IMR-90 (cell line): ENCODE data around the gene KRTAP12-1. TPM values are rescaled to one million over a fixed set of nuclear protein-coding genes. Genes with fewer than 3 reads are reported as not detected.

Experiments used
- ATAC-seq: fragments of 200-7000 bp; cut with Tn5 transposase; 2 replicates; pipeline ENCODE4 v1.9.1; 2020; ENCODE audit warnings: low read depth, mild to moderate bottlenecking, moderate library complexity
- BruUV-seq: library from RNA; stranded (reverse); fragments of 400-500 nt; replicated peaks from 2 replicates; lab custom pipeline; 2021; lab: Mats Ljungman, UMichigan
- CTCF ChIA-PET: fragments of 300-600 bp; formaldehyde crosslinking; extraction: SDS; loops from one replicate; lab custom pipeline; 2021; ENCODE audit warnings: antibody characterized with exemption; lab: Yijun Ruan, JAX
- POLR2A ChIA-PET: fragments of 300-600 bp; sonication (Branson Sonifier 250); formaldehyde crosslinking; loops from one replicate; lab custom pipeline; 2022; ENCODE audit warnings: antibody characterized with exemption; ENCODE audit not compliant: unreplicated experiment; lab: Charles Lee
- DNase-seq: peaks from one replicate; pipeline ENCODE4 v3.0.0; 2013
- H2AFZ ChIP-seq: replicated peaks from 2 replicates; pipeline ENCODE3; 2013; ENCODE audit warnings: low read length, mild to moderate bottlenecking; ENCODE audit not compliant: poor library complexity
- H2AK5ac ChIP-seq: 2 replicates; pipeline ENCODE4 v1.6.1; 2013; ENCODE audit warnings: low read depth, low read length, inconsistent platforms
- H2AK9ac ChIP-seq: replicated peaks from 2 replicates; pipeline ENCODE3; 2013; ENCODE audit warnings: mild to moderate bottlenecking, low read depth, low read length, moderate library complexity; ENCODE audit not compliant: poor library complexity
- H2BK120ac ChIP-seq: 2 replicates; pipeline ENCODE4 v1.6.1; 2013; ENCODE audit warnings: low read depth, low read length, inconsistent platforms
- H2BK15ac ChIP-seq: 3 replicates; pipeline ENCODE4 v1.6.1; 2013; ENCODE audit warnings: low read depth, low read length, inconsistent platforms
- H2BK20ac ChIP-seq: 2 replicates; pipeline ENCODE4 v1.6.1; 2013; ENCODE audit warnings: low read depth, mild to moderate bottlenecking, inconsistent platforms, low read length, moderate library complexity
- H2BK5ac ChIP-seq: 2 replicates; pipeline ENCODE4 v1.6.1; 2013; ENCODE audit warnings: mild to moderate bottlenecking, low read depth, low read length, inconsistent platforms; ENCODE audit not compliant: poor library complexity, severe bottlenecking
- H3K14ac ChIP-seq: replicated peaks from 2 replicates; pipeline ENCODE4 v1.6.1; 2013; ENCODE audit warnings: low read depth, low read length, inconsistent platforms
- H3K18ac ChIP-seq: 2 replicates; pipeline ENCODE4 v1.6.1; 2013; ENCODE audit warnings: low read depth, low read length, control low read depth
- H3K23ac ChIP-seq: 2 replicates; pipeline ENCODE4 v1.6.1; 2013; ENCODE audit warnings: low read depth, low read length, inconsistent platforms
- H3K27ac ChIP-seq: 2 replicates; pipeline ENCODE4 v1.5.1; 2013; ENCODE audit warnings: mild to moderate bottlenecking, control low read depth, low read length; ENCODE audit not compliant: insufficient read depth
- H3K27me3 ChIP-seq: 2 replicates; pipeline ENCODE4 v1.6.1; 2013; ENCODE audit warnings: low read length; ENCODE audit not compliant: control insufficient read depth, insufficient read depth
- H3K36me3 ChIP-seq: 2 replicates; pipeline ENCODE4 v1.6.1; 2013; ENCODE audit warnings: low read length, mixed read lengths; ENCODE audit not compliant: control insufficient read depth, insufficient read depth
- H3K4ac ChIP-seq: 2 replicates; pipeline ENCODE4 v1.6.1; 2013; ENCODE audit warnings: low read depth, low read length, inconsistent platforms
- H3K4me1 ChIP-seq: 2 replicates; pipeline ENCODE4 v1.6.1; 2013; ENCODE audit warnings: low read length, mixed read lengths; ENCODE audit not compliant: control insufficient read depth, insufficient read depth
- H3K4me2 ChIP-seq: 2 replicates; pipeline ENCODE4 v1.6.1; 2013; ENCODE audit warnings: low read depth, mild to moderate bottlenecking, control low read depth, low read length, moderate library complexity
- H3K4me3 ChIP-seq: 2 replicates; pipeline ENCODE4 v1.5.1; 2013; ENCODE audit warnings: low read depth, mild to moderate bottlenecking, control low read depth, low read length, moderate library complexity; ENCODE audit not compliant: insufficient read depth
- H3K56ac ChIP-seq: 2 replicates; pipeline ENCODE4 v1.6.1; 2013; ENCODE audit warnings: low read length, inconsistent platforms; ENCODE audit not compliant: insufficient read depth; ENCODE audit errors: extremely low read depth
- H3K79me1 ChIP-seq, 2 experiments: 2 replicates each; pipeline ENCODE4 v1.6.1; 2013; ENCODE audit warnings: low read length in 2 of 2, inconsistent platforms in 1 of 2, low read depth in 1 of 2
- H3K9ac ChIP-seq: 2 replicates; pipeline ENCODE4 v1.6.1; 2013; ENCODE audit warnings: low read depth, low read length, control low read depth
- H3K9me1 ChIP-seq: 2 replicates; pipeline ENCODE4 v1.6.1; 2013; ENCODE audit warnings: low read length, inconsistent platforms; ENCODE audit not compliant: insufficient read depth
- H3K9me3 ChIP-seq: 2 replicates; pipeline ENCODE4 v1.6.1; 2013; ENCODE audit warnings: low read length; ENCODE audit not compliant: control insufficient read depth, insufficient read depth
- H4K20me1 ChIP-seq: 2 replicates; pipeline ENCODE4 v1.6.1; 2013; ENCODE audit warnings: low read length, inconsistent platforms; ENCODE audit not compliant: insufficient read depth
- H4K5ac ChIP-seq: 2 replicates; pipeline ENCODE4 v1.6.1; 2013; ENCODE audit warnings: mild to moderate bottlenecking, low read depth, low read length, control low read depth
- H4K8ac ChIP-seq, 2 experiments: 2 replicates each; pipeline ENCODE4 v1.6.1; 2013; ENCODE audit warnings: low read depth in 2 of 2, low read length in 2 of 2, control low read depth in 1 of 2, inconsistent platforms in 1 of 2
- H4K91ac ChIP-seq: 2 replicates; pipeline ENCODE4 v1.6.1; 2013; ENCODE audit warnings: low read depth, low read length, inconsistent platforms; ENCODE audit not compliant: insufficient read depth
- BHLHE40 ChIP-seq: fragments of 150-350 bp; IDR thresholded peaks from 2 replicates; pipeline ENCODE4 v1.6.1; 2016; ENCODE audit warnings: mild to moderate bottlenecking, low read depth, low read length
- CEBPB ChIP-seq: IDR thresholded peaks from 2 replicates; pipeline ENCODE4 v1.6.1; 2012; ENCODE audit warnings: low read depth, low read length, improper control_type of control experiment
- CHD1 ChIP-seq: IDR thresholded peaks from 2 replicates; pipeline ENCODE4 v1.6.1; 2012; ENCODE audit warnings: low read depth, low read length, improper control_type of control experiment
- FOS ChIP-seq: fragments of 150-350 bp; IDR thresholded peaks from 2 replicates; pipeline ENCODE4 v1.6.1; 2016; ENCODE audit warnings: low read depth, low read length
- MAFK ChIP-seq: IDR thresholded peaks from 2 replicates; pipeline ENCODE4 v1.6.1; 2012; ENCODE audit warnings: low read depth, low read length, improper control_type of control experiment
- MXI1 ChIP-seq: IDR thresholded peaks from 2 replicates; pipeline ENCODE4 v1.6.1; 2012; ENCODE audit warnings: low read depth, mild to moderate bottlenecking, low read length, moderate library complexity, borderline replicate concordance
- NFE2L2 ChIP-seq: fragments of 150-350 bp; IDR thresholded peaks from 2 replicates; pipeline ENCODE4 v1.6.1; 2016; ENCODE audit warnings: low read depth, mild to moderate bottlenecking, low read length
- RAD21 ChIP-seq: IDR thresholded peaks from 2 replicates; pipeline ENCODE4 v1.6.1; 2012; ENCODE audit warnings: low read length, improper control_type of control experiment
- RFX5 ChIP-seq: IDR thresholded peaks from 2 replicates; pipeline ENCODE4 v1.8.0; 2012; ENCODE audit warnings: low read depth, mild to moderate bottlenecking, low read length, moderate library complexity
- SMC3 ChIP-seq: fragments of 150-350 bp; IDR thresholded peaks from 2 replicates; pipeline ENCODE4 v1.6.1; 2016; ENCODE audit warnings: low read depth, mild to moderate bottlenecking, antibody characterized with exemption, low read length, moderate library complexity
- WGBS, 2 experiments: methylation state at CpG; one replicate each; pipeline versions ENCODE4 v1.1.5 to v1.1.7; 2013; ENCODE audit warnings: missing lambda C conversion rate in 2 of 2; ENCODE audit not compliant: insufficient read length in 1 of 2; ENCODE audit errors: extremely low coverage in 2 of 2; 5-methylcytosine and 5-hydroxymethylcytosine counted together
- dilution Hi-C: fragments of 300-500 bp; cut with HindIII; formaldehyde crosslinking; loops from one replicate; pipeline ENCODE4 v1.14.3; 2018; ENCODE audit warnings: low sequenced_read_pairs; ENCODE audit not compliant: unreplicated experiment
- in situ Hi-C: fragments of 300-500 bp; cut with MboI; formaldehyde crosslinking; loops from 3 replicates; pipeline ENCODE4 v1.14.3; 2019; ENCODE audit warnings: low sequenced_read_pairs, inconsistent platforms, mixed read lengths
- intact Hi-C: fragments of 100-400 bp; cut with micrococcal nuclease; formaldehyde crosslinking; loops from 2 replicates; pipeline ENCODE4 v1.10.0; 2022
- polyA plus RNA-seq, 3 experiments: library from polyadenylated mRNA; depleted of rRNA; stranded (reverse); fragments of >200 nt; gene quantifications; 2 replicates each; pipeline ENCODE4 v1.2.3, GENCODE V29; 2012; ENCODE audit warnings: low replicate concordance in 1 of 3
- total RNA-seq: library from RNA; depleted of rRNA; stranded (reverse); fragments of >200 nt; gene quantifications from 2 replicates; pipeline ENCODE4 v1.2.3, GENCODE V29; 2012
- TF ChIP-seq, protein P1 (sequence below): fragments of 150-350 bp; IDR thresholded peaks from 2 replicates; pipeline ENCODE4 v1.6.1; 2016; ENCODE audit warnings: low read depth, mild to moderate bottlenecking, low read length, moderate library complexity, borderline replicate concordance
- TF ChIP-seq, protein P2 (sequence below): fragments of 150-350 bp; IDR thresholded peaks from 2 replicates; pipeline ENCODE4 v1.6.1; 2017; ENCODE audit warnings: mild to moderate bottlenecking, antibody characterized with exemption, low read length, low read depth

Gene KRTAP12-1
- total and polyA plus RNA-seq, 2 of the 4 experiments (the other 2 are of a cell fraction) = not detected

DNA sequence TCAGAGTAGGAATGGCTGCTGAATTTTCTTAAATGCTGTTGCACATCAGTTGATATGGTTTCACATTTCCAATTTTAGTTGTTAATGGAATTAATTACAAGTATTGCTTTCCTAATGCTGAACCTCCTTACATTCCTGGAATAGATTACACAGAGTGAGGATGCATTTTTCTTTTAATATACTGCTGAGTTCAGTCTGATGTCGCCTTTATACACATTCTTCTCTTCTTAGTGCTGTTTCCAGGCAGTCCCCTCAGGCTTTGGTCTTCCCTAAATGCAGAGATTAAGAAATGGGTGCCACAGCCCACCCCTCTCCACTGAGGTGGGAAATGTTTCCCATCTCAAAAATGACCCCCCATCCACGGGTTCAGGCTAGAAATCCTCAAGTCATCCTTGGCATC is 36.1 kb upstream of the KRTAP12-1 start:
- Histone ChIP-seq H3K36me3 (no peaks in the 10 kb centered on the region), H3K18ac (no peak overlapping the region), H3K9ac (no peak overlapping the region), H4K5ac (no peak overlapping the region), H3K9me3 (no peaks in the 10 kb centered on the region), H3K4ac (no peak overlapping the region), H2BK5ac (no peak overlapping the region), H3K27ac (no peak overlapping the region), H2BK15ac (no peak overlapping the region), H2BK20ac (no peak overlapping the region), H2AK5ac (no peak overlapping the region), H2AFZ (no peak overlapping the region), H3K27me3 (peaks cover 42% of the 10 kb centered on the region), H3K4me1 (no peaks in the 10 kb centered on the region), H4K91ac (no peak overlapping the region), H3K9me1 (no peaks in the 10 kb centered on the region), H3K56ac (no peak overlapping the region), H4K8ac (no peak overlapping the region), H3K79me1 (no peaks in the 10 kb centered on the region), H3K14ac (no peak overlapping the region), H2BK120ac (no peak overlapping the region), H3K4me3 (no peak overlapping the region), H4K20me1 (no peaks in the 10 kb centered on the region), H3K23ac (no peak overlapping the region), H2AK9ac (no peak overlapping the region), H3K4me2 (no peak overlapping the region)
- dilution Hi-C loops = no loop called here
- ATAC-seq (no peak), DNase-seq (no peak)
- TF ChIP-seq SMC3 (no peak), MAFK (no peak), NFE2L2 (no peak), FOS (no peak), CHD1 (no peak), CEBPB (no peak), RFX5 (no peak), MXI1 (no peak), BHLHE40 (no peak), RAD21 (no peak)
- TF ChIP-seq, protein P1, sequence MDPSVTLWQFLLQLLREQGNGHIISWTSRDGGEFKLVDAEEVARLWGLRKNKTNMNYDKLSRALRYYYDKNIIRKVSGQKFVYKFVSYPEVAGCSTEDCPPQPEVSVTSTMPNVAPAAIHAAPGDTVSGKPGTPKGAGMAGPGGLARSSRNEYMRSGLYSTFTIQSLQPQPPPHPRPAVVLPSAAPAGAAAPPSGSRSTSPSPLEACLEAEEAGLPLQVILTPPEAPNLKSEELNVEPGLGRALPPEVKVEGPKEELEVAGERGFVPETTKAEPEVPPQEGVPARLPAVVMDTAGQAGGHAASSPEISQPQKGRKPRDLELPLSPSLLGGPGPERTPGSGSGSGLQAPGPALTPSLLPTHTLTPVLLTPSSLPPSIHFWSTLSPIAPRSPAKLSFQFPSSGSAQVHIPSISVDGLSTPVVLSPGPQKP = no peak
- TF ChIP-seq, protein P2, sequence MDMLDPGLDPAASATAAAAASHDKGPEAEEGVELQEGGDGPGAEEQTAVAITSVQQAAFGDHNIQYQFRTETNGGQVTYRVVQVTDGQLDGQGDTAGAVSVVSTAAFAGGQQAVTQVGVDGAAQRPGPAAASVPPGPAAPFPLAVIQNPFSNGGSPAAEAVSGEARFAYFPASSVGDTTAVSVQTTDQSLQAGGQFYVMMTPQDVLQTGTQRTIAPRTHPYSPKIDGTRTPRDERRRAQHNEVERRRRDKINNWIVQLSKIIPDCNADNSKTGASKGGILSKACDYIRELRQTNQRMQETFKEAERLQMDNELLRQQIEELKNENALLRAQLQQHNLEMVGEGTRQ = no peak
- WGBS, 2 experiments = no CpG with 5 or more reads among the region's 2 CpGs
- POLR2A ChIA-PET = no interaction called here
- CTCF ChIA-PET = no interaction called here
- intact Hi-C loops = loop anchor here (10.0 kb wide), 1 partner anchor 63 kb away; the partner anchor contains the start of genes KRTAP12-3 and KRTAP12-4
- BruUV-seq = no TSS peak
- in situ Hi-C loops = no loop called here
